Vagina (tissue), 2 donors: ENCODE data around the gene FLACC1. TPM values are rescaled to one million over a fixed set of nuclear protein-coding genes. Genes with fewer than 3 reads are reported as not detected.
"Not testable (repeated sequence)": the region's sequence is repeated elsewhere in the genome, so short reads cannot be mapped to it uniquely, and the experiment has no call there.

Experiments
- DNase-seq, 2 donors: peaks; one replicate each; pipeline ENCODE4 v3.0.0-alpha.2; 2017; ENCODE audit errors: extremely low spot score in 2 of 2
- H3K27ac ChIP-seq: fragments of 200-600 bp; sonication (generic); one replicate; pipeline ENCODE4 v1.5.1; 2019
- H3K27me3 ChIP-seq: fragments of 200-600 bp; sonication (generic); one replicate; pipeline ENCODE4 v1.5.1; 2019
- H3K36me3 ChIP-seq, 2 donors: fragments of 200-600 bp; sonication (generic); one replicate each; pipeline ENCODE4 v1.5.1; 2017 to 2019
- H3K4me1 ChIP-seq: fragments of 200-600 bp; sonication (generic); one replicate; pipeline ENCODE4 v1.5.1; 2019
- H3K4me3 ChIP-seq, 2 donors: fragments of 200-600 bp; sonication (generic); 1 replicate in 1 of 2; 2 replicates in 1 of 2; pipeline ENCODE4 v1.5.1; 2016 to 2019
- H3K9me3 ChIP-seq: fragments of 200-600 bp; sonication (generic); one replicate; pipeline ENCODE4 v1.5.1; 2019
- CTCF ChIP-seq, 3 experiments: fragments of 450-650 bp in 2 of 3; fragments of 200-600 bp in 1 of 3; sonication (generic) in 1 of 3; IDR thresholded peaks; one replicate each; pipeline ENCODE4 v1.5.1; 2017 to 2019; ENCODE audit warnings: antibody characterized with exemption in 3 of 3, mild to moderate bottlenecking in 2 of 3, moderate library complexity in 2 of 3
- POLR2A ChIP-seq, 2 donors: fragments of 450-650 bp; IDR thresholded peaks; one replicate each; pipeline ENCODE4 v1.6.1; 2017; ENCODE audit warnings: antibody characterized with exemption in 2 of 2, mild to moderate bottlenecking in 2 of 2, moderate library complexity in 2 of 2
- POLR2AphosphoS5 ChIP-seq, 2 donors: sonication (generic); formaldehyde crosslinking; IDR thresholded peaks; one replicate each; pipeline ENCODE4 v1.9.0; 2017; ENCODE audit warnings: antibody characterized with exemption in 2 of 2, mild to moderate bottlenecking in 2 of 2, low read depth in 1 of 2; ENCODE audit not compliant: insufficient read depth in 1 of 2
- intact Hi-C: fragments of 100-400 bp; cut with DNase I; formaldehyde crosslinking; loops from one replicate; pipeline ENCODE4 v1.15.1; 2023
- total RNA-seq: library from RNA; depleted of rRNA; stranded (reverse); fragments of >200 nt; gene quantifications from one replicate; pipeline ENCODE4 v1.2.3, GENCODE V29; 2016

The FLACC1 gene
- total RNA-seq, 1 donor from 2014 or later: 0.74 TPM

DNA sequence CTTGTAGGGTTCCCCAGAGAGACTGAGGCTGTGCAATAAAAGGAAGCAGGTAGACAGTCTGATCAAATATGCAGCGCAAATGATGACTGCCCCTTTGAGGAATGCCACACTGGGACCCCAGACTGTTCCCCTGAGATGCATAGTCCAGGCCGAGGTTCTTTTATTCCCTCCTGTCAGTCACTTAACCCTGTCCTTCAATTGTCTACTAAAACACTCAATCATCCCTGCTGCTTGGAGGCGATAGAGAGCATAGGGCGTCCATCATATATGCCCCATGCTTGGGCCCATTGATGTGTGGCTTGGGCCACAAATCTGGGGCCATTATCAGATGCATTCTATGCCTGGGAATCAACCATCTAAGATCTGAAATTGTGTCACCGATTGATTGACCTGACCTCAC lies 112.3 kb downstream of the FLACC1 start:
- Histone ChIP-seq H3K9me3 (no peaks in the 10 kb centered on the region), H3K27me3 (no peaks in the 10 kb centered on the region), H3K36me3 (no peaks in the 10 kb centered on the region), H3K27ac (no peak overlapping the region), H3K4me3 (no peak overlapping the region), H3K4me1 (no peaks in the 10 kb centered on the region)
- TF ChIP-seq POLR2AphosphoS5 (IDR thresholded peaks at IDR 0.05; ENCODE audit: insufficient read depth in 1 of 2, low read depth in 1 of 2) (no peak), POLR2A (IDR thresholded peaks at IDR 0.05) (no peak), CTCF (IDR thresholded peaks at IDR 0.05) (no peak)
- DNase-seq: peak in 1 of 2 donors; percentile 47
- intact Hi-C loops: no loop called here

DNA sequence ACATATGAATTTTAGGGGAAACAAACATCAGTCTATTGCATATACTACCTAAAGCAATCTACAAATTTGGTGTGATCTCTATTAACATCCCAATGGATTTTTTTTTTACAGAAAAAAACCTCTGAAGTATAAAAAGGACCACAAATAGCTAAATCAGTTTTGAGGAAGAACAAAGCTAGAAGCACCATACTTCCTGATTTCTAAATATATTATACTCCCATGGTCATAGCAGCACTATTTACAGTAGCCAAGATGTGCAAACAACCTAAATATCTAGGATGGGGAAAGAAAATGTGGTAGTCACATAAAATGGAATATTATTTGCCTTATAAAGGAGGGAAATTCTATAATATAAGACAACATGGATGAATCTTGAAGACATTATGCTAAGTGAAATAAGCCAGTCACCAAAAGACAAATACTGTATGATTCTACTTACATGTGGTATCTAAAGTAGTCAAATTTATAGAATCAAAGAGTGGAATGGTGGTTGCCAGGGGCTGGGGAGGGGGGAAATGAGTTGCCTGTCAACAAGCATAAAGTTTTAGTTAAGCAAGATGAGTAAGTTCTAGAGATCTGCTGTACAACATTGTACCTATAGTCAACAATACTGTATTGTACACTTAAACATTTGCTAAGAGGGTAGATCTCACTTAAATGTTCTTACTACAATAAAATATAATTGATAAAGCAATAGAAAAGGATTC lies 114.4 kb downstream of the FLACC1 start:
- no peak overlapping the region for H3K27ac ChIP-seq
- no peak for TF ChIP-seq POLR2AphosphoS5 (IDR thresholded peaks at IDR 0.05; ENCODE audit: insufficient read depth in 1 of 2, low read depth in 1 of 2)
- TF ChIP-seq POLR2A (IDR thresholded peaks at IDR 0.05): no peak
- no peak for TF ChIP-seq CTCF (IDR thresholded peaks at IDR 0.05)
- peaks cover 5% of the 10 kb centered on the region for H3K4me1 ChIP-seq
- H3K27me3 ChIP-seq: no peaks in the 10 kb centered on the region
- intact Hi-C loops: no loop called here
- no peak overlapping the region for H3K4me3 ChIP-seq
- H3K36me3 ChIP-seq: no peaks in the 10 kb centered on the region
- H3K9me3 ChIP-seq: no peaks in the 10 kb centered on the region
- DNase-seq: peak in 1 of 2 donors; percentile 20

DNA sequence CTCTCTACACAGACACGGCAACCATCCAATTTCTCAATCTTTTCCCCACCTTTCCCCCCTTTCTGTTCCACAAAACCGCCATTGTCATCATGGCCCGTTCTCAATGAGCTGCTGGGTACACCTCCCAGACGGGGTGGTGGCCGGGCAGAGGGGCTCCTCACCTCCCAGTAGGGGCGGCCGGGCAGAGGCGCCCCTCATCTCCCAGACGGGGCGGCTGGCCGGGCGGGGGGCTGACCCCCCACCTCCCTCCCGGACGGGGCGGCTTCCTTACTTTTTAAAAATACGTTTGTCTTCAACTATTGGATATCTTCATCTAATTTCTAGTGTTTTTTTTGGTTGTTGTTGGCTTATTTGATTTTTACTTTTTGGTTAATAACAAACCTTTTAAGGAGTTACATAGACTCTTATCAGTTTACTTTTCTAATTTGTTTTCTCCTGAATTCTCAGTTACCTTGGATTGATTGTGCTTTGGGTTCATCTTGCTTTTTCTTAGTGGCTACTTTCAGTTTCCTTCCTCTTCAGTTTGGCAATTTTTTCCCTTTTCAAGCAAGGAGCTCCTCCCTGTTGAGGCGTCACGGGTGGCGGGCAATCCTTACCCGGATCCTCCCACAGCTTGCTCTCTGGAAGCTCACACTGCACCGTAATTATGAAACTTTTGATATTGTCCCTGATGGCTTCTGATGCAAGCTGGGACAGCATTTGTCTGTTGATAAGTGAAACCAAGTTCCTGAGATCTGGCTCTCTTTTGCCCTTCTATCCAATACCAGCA lies 117.8 kb downstream of the FLACC1 start:
- H3K4me1 ChIP-seq, H3K9me3 ChIP-seq, H3K4me3 ChIP-seq, H3K27me3 ChIP-seq, H3K36me3 ChIP-seq: not testable (repeated sequence)
- peak in 1 of 2 donors; percentile 87 for DNase-seq
- peak overlapping the region; percentile 48 for H3K27ac ChIP-seq
- intact Hi-C loops: loop anchor here (10.0 kb wide), 1 partner anchor 125 kb away; no protein-coding TSS in a partner anchor

Other genes starting within 250 kb of the FLACC1 start
- gene CFLAR, start 241.2 kb downstream of the FLACC1 start, total RNA-seq: 144 TPM
- 8.3 TPM for gene CASP10, start 174.2 kb downstream of the FLACC1 start, total RNA-seq
- 29.2 TPM for gene CASP8, start 96.8 kb downstream of the FLACC1 start, total RNA-seq
- gene TRAK2, start 94.1 kb upstream of the FLACC1 start, total RNA-seq: 25.8 TPM
- 9.6 TPM for gene STRADB, start 94.4 kb upstream of the FLACC1 start, total RNA-seq